Neuronal stem cell (in vitro differentiated cells): Measurements from ENCODE around the gene NEBL.

Experiments used
- DNase-seq: peaks from one replicate; pipeline ENCODE4 v3.0.0-alpha.2; 2013; ENCODE audit warnings: low spot score
- H2AFZ ChIP-seq: one replicate; pipeline ENCODE4 v1.6.1; 2013; ENCODE audit warnings: mild to moderate bottlenecking, low read length, inconsistent platforms
- H2AK5ac ChIP-seq: 2 replicates; pipeline ENCODE4 v1.6.1; 2013; ENCODE audit warnings: low read depth, mild to moderate bottlenecking, inconsistent platforms, low read length, moderate library complexity, mixed read lengths
- H2BK120ac ChIP-seq: 2 replicates; pipeline ENCODE4 v1.6.1; 2013; ENCODE audit warnings: low read depth, mild to moderate bottlenecking, inconsistent platforms, low read length, moderate library complexity, mixed read lengths
- H2BK12ac ChIP-seq: one replicate; pipeline ENCODE4 v1.6.1; 2013; ENCODE audit warnings: low read length, inconsistent platforms
- H2BK15ac ChIP-seq: 2 replicates; pipeline ENCODE4 v1.6.1; 2013; ENCODE audit warnings: mild to moderate bottlenecking, low read length, inconsistent platforms, mixed read lengths
- H2BK5ac ChIP-seq: one replicate; pipeline ENCODE4 v1.6.1; 2013; ENCODE audit warnings: inconsistent platforms, mild to moderate bottlenecking, low read length, moderate library complexity
- H3K14ac ChIP-seq: one replicate; pipeline ENCODE4 v1.6.1; 2013; ENCODE audit warnings: low read length, inconsistent platforms
- H3K18ac ChIP-seq: 2 replicates; pipeline ENCODE4 v1.6.1; 2013; ENCODE audit warnings: low read length, inconsistent platforms
- H3K23ac ChIP-seq: 2 replicates; pipeline ENCODE4 v1.6.1; 2013; ENCODE audit warnings: low read depth, mild to moderate bottlenecking, mixed read lengths, low read length, inconsistent platforms; ENCODE audit not compliant: poor library complexity
- H3K27ac ChIP-seq: replicated peaks from 3 replicates; pipeline ENCODE4 v1.5.1; 2013; ENCODE audit warnings: low read length, inconsistent platforms
- H3K27me3 ChIP-seq, 3 experiments: 2 replicates each; pipeline ENCODE4 v1.6.1; 2013; ENCODE audit warnings: low read length in 3 of 3, mild to moderate bottlenecking in 2 of 3, inconsistent platforms in 1 of 3, low read depth in 1 of 3, mixed read lengths in 1 of 3, moderate library complexity in 1 of 3; ENCODE audit not compliant: control insufficient read depth in 3 of 3, insufficient read depth in 3 of 3
- H3K36me3 ChIP-seq, 2 donors: replicated peaks in 1 of 2; 2 replicates each; pipeline ENCODE4 v1.6.1; 2013; ENCODE audit warnings: low read length in 2 of 2; ENCODE audit not compliant: control insufficient read depth in 2 of 2, insufficient read depth in 2 of 2
- H3K4ac ChIP-seq: 2 replicates; pipeline ENCODE4 v1.6.1; 2013; ENCODE audit warnings: inconsistent platforms, mild to moderate bottlenecking, low read length, moderate library complexity
- H3K4me1 ChIP-seq, 2 donors: 1 replicate in 1 of 2; 2 replicates in 1 of 2; pipeline ENCODE4 v1.6.1; 2013; ENCODE audit warnings: low read length in 2 of 2, low read depth in 1 of 2; ENCODE audit not compliant: control insufficient read depth in 2 of 2, insufficient read depth in 1 of 2
- H3K4me2 ChIP-seq: one replicate; pipeline ENCODE4 v1.6.1; 2013; ENCODE audit warnings: mild to moderate bottlenecking, low read length, inconsistent platforms; ENCODE audit not compliant: insufficient read depth, poor library complexity, severe bottlenecking
- H3K4me3 ChIP-seq, 2 donors: 2 replicates each; pipeline ENCODE4 v1.5.1; 2013; ENCODE audit warnings: low read length in 2 of 2, mild to moderate bottlenecking in 2 of 2, inconsistent platforms in 1 of 2, moderate library complexity in 1 of 2
- H3K79me1 ChIP-seq: one replicate; pipeline ENCODE4 v1.6.1; 2013; ENCODE audit warnings: low read depth, mild to moderate bottlenecking, inconsistent platforms, low read length, moderate library complexity
- H3K9ac ChIP-seq: one replicate; pipeline ENCODE4 v1.6.1; 2013; ENCODE audit warnings: mild to moderate bottlenecking, low read depth, low read length, inconsistent platforms; ENCODE audit not compliant: poor library complexity
- H3K9me3 ChIP-seq, 2 donors: replicated peaks in 1 of 2; 2 replicates each; pipeline versions ENCODE3 to v1.6.1; 2013; ENCODE audit warnings: low read length in 2 of 2, mild to moderate bottlenecking in 2 of 2, inconsistent platforms in 1 of 2, low read depth in 1 of 2, mixed read lengths in 1 of 2, moderate library complexity in 1 of 2; ENCODE audit not compliant: control insufficient read depth in 2 of 2, insufficient read depth in 1 of 2
- H4K8ac ChIP-seq: one replicate; pipeline ENCODE4 v1.6.1; 2013; ENCODE audit warnings: low read depth, mild to moderate bottlenecking, inconsistent platforms, low read length, moderate library complexity
- H4K91ac ChIP-seq: one replicate; pipeline ENCODE4 v1.6.1; 2013; ENCODE audit warnings: low read length, low read depth, mild to moderate bottlenecking, inconsistent platforms; ENCODE audit not compliant: poor library complexity
- WGBS, 2 donors: extraction: QIAGEN DNeasy Blood & Tissue Kit; methylation state at CpG; one replicate each; pipeline ENCODE4 v1.1.7; 2013; ENCODE audit warnings: missing lambda C conversion rate in 2 of 2, mixed read lengths in 1 of 2; ENCODE audit not compliant: insufficient read length in 2 of 2, insufficient replicate concordance in 1 of 2; ENCODE audit errors: extremely low coverage in 2 of 2; 5-methylcytosine and 5-hydroxymethylcytosine counted together

Gene NEBL

DNA sequence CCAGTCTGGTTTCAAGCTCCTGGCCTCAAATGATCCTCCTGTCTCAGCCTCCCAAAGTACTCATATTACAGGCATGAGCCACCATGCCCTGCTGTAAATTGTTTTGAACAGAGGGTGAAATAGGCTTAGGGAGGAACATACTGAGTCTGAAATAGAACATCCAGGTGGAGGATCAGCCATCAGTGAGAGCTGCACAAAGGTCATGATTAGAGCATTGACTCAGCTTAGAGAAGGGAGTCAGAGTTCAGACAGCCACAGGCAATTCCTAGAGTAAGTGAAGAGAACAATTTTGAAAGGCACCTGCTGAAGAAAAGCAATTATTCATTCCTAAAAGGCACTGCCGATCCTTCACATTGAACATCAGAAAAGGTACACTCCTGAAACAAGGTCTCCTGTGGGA is 15.9 kb upstream of the NEBL start:
- no peak overlapping the region for H2BK12ac ChIP-seq
- H2AK5ac ChIP-seq, result no peak overlapping the region
- no peak overlapping the region for H4K91ac ChIP-seq
- H3K9me3 ChIP-seq, result no peaks in the 10 kb centered on the region
- H3K27ac ChIP-seq, result no peak overlapping the region
- H2BK15ac ChIP-seq, result no peak overlapping the region
- H3K27me3 ChIP-seq, result no peaks in the 10 kb centered on the region
- H3K4ac ChIP-seq, result no peak overlapping the region
- no peak for DNase-seq
- no peak overlapping the region for H3K9ac ChIP-seq
- H3K36me3 ChIP-seq, result no peaks in the 10 kb centered on the region
- no peak overlapping the region for H3K14ac ChIP-seq
- H3K4me3 ChIP-seq, result no peak overlapping the region
- H3K4me1 ChIP-seq, result peaks cover 0 to 2% of the 10 kb centered on the region in 2 donors
- no peak overlapping the region for H3K4me2 ChIP-seq
- H2BK120ac ChIP-seq, result no peak overlapping the region
- H3K18ac ChIP-seq, result no peak overlapping the region
- H4K8ac ChIP-seq, result no peak overlapping the region
- no CpG with 5 or more reads among the region's 1 CpG for WGBS, 2 donors
- no peak overlapping the region for H2BK5ac ChIP-seq
- H2AFZ ChIP-seq, result no peak overlapping the region
- H3K23ac ChIP-seq, result no peak overlapping the region
- no peaks in the 10 kb centered on the region for H3K79me1 ChIP-seq

DNA sequence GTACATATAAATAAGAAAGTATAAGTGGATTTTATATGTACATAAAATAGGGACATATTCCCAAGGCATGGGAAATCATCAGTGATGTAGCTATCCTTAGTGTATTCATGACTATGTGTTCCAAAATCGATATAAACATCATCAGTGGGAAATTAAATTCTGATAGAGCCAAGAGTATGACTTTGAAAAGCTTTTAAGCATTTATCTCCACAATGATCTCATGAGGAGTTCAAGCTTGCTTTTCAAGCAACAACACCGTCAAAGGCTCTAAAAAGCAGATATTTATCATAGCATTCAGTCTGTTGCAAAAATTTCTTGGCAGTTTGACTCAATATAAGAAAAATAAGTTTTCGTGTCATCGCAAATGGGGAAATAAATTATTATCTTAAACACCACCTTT is 14.5 kb upstream of the NEBL start:
- Histone ChIP-seq H2BK12ac (no peak overlapping the region), H3K4ac (no peak overlapping the region), H3K27ac (no peak overlapping the region), H3K9ac (no peak overlapping the region), H2AFZ (no peak overlapping the region), H3K4me3 (no peak overlapping the region), H4K8ac (no peak overlapping the region), H3K4me2 (no peak overlapping the region), H2AK5ac (no peak overlapping the region), H3K36me3 (no peaks in the 10 kb centered on the region), H3K14ac (no peak overlapping the region), H2BK15ac (no peak overlapping the region), H2BK5ac (no peak overlapping the region), H3K27me3 (no peaks in the 10 kb centered on the region), H3K23ac (no peak overlapping the region), H3K4me1 (peaks cover 0 to 2% of the 10 kb centered on the region in 2 donors), H4K91ac (no peak overlapping the region), H3K79me1 (no peaks in the 10 kb centered on the region), H3K18ac (no peak overlapping the region), H3K9me3 (no peaks in the 10 kb centered on the region), H2BK120ac (no peak overlapping the region)
- no peak for DNase-seq
- WGBS, 2 donors, result no CpG with 5 or more reads among the region's 4 CpGs

DNA sequence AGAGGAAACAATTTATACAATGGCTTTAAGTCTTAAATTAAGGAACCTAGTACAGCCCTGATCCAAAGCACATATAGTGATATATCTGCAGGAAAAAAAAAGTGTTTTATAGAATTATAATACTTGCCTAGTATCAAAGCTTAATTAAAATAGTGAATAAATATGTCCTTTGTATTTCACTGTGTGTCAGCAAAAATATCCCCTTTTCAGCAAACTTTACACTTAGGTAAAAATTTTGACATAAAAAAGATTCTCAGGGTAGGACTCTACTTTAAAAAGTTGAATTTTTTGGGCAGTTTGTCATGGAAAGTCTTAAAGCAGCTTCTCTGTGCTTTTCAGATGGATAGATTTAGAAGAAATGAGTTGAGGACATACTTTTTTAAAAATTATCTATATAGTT is 12.7 kb upstream of the NEBL start:
- Histone ChIP-seq H2BK120ac (no peak overlapping the region), H3K23ac (no peak overlapping the region), H3K9me3 (no peaks in the 10 kb centered on the region), H3K4me3 (no peak overlapping the region), H3K4me1 (peaks cover 0 to 2% of the 10 kb centered on the region in 2 donors), H2AFZ (no peak overlapping the region), H3K14ac (no peak overlapping the region), H4K8ac (no peak overlapping the region), H3K4me2 (no peak overlapping the region), H2BK12ac (no peak overlapping the region), H3K27me3 (no peaks in the 10 kb centered on the region), H4K91ac (no peak overlapping the region), H3K36me3 (no peaks in the 10 kb centered on the region), H2BK15ac (no peak overlapping the region), H3K79me1 (no peaks in the 10 kb centered on the region), H3K4ac (no peak overlapping the region), H3K27ac (no peak overlapping the region), H2AK5ac (no peak overlapping the region), H2BK5ac (no peak overlapping the region), H3K9ac (no peak overlapping the region), H3K18ac (no peak overlapping the region)
- DNase-seq, result no peak

DNA sequence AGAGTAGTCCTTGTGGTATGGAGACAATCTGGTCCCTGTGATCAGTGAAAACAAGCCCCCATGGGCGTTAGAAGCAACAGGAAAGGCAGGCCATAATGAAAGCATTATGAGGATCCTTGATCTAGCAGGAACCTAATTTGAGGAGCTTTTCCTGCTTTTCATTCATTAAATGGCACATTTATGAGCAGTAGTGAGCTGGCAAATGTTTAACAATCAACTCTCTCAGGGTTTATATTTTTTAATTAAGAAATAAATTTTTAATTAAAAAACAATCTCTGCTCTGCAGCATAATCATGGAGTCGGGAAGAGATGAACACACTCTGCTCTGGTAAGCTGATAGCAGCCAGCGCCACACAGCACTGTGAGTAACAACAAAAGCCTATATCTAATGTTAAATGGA is 11.3 kb upstream of the NEBL start:
- no peak overlapping the region for H3K4me3 ChIP-seq
- no peak overlapping the region for H2BK12ac ChIP-seq
- no peak overlapping the region for H3K4ac ChIP-seq
- no peak overlapping the region for H3K14ac ChIP-seq
- H4K8ac ChIP-seq, result no peak overlapping the region
- H3K27me3 ChIP-seq, result no peaks in the 10 kb centered on the region
- no peak overlapping the region for H3K23ac ChIP-seq
- H2BK15ac ChIP-seq, result no peak overlapping the region
- no peak overlapping the region for H3K4me2 ChIP-seq
- no peak overlapping the region for H3K18ac ChIP-seq
- no peak for DNase-seq
- H3K27ac ChIP-seq, result no peak overlapping the region
- WGBS, 2 donors, result no CpG with 5 or more reads among the region's 3 CpGs
- H3K4me1 ChIP-seq, result no peaks in the 10 kb centered on the region
- no peak overlapping the region for H4K91ac ChIP-seq
- H3K79me1 ChIP-seq, result no peaks in the 10 kb centered on the region
- no peak overlapping the region for H2AK5ac ChIP-seq
- no peak overlapping the region for H2BK120ac ChIP-seq
- H2BK5ac ChIP-seq, result no peak overlapping the region
- H3K36me3 ChIP-seq, result no peaks in the 10 kb centered on the region
- H3K9me3 ChIP-seq, result no peaks in the 10 kb centered on the region
- no peak overlapping the region for H2AFZ ChIP-seq
- no peak overlapping the region for H3K9ac ChIP-seq
